Measurements from ENCODE around the gene TEKTIP1. TPM values are rescaled to one million over a fixed set of nuclear protein-coding genes. Genes with fewer than 3 reads are reported as not detected.
A peak's percentile ranks its signal among the peaks of the same experiment; 100 is the strongest.

TEKTIP1 gene
- total and polyA plus RNA-seq, 2 donors from 2014 or later, result 1.2 to 9.2 TPM

- intact Hi-C loops (cut with DNase I), result no loop called here
- no peak for FAIRE-seq
- no peak overlapping the region for H3K4me3 ChIP-seq (ENCODE audit: low read length in 3 of 3)
- no peak overlapping the region for H3K9ac ChIP-seq (ENCODE audit: low read length in 3 of 3)
- DNase-seq, result no peak
- H3K27ac ChIP-seq (ENCODE audit: low read depth in 2 of 2, low read length in 2 of 2), result peak overlapping the region in 1 of 2 donors; percentile 52
- no peaks in the 10 kb centered on the region for H3K4me1 ChIP-seq (ENCODE audit: control insufficient read depth in 2 of 3, insufficient read depth in 2 of 3, low read depth in 1 of 3, low read length in 3 of 3)
- no peak for TF ChIP-seq CTCF (IDR thresholded peaks at IDR 0.05; ENCODE audit: borderline replicate concordance, extremely low read depth, insufficient read depth)
- no peaks in the 10 kb centered on the region for H3K27me3 ChIP-seq (ENCODE audit: control insufficient read depth, insufficient read depth, low read length)
- no peaks in the 10 kb centered on the region for H3K9me3 ChIP-seq (ENCODE audit: control insufficient read depth in 2 of 3, insufficient read depth in 1 of 3, low read length in 3 of 3)
- no peaks in the 10 kb centered on the region for H3K36me3 ChIP-seq (ENCODE audit: control insufficient read depth in 2 of 3, insufficient read depth in 3 of 3, low read length in 3 of 3)
Observed at GRCh38 chr19:3591876-3592613, 53.1 kb downstream of the TEKTIP1 start.

- FAIRE-seq (no peak), DNase-seq (no peak)
- Histone ChIP-seq H3K9me3 (ENCODE audit: control insufficient read depth in 2 of 3, insufficient read depth in 1 of 3, low read length in 3 of 3) (no peaks in the 10 kb centered on the region), H3K4me1 (ENCODE audit: control insufficient read depth in 2 of 3, insufficient read depth in 2 of 3, low read depth in 1 of 3, low read length in 3 of 3) (no peaks in the 10 kb centered on the region), H3K36me3 (ENCODE audit: control insufficient read depth in 2 of 3, insufficient read depth in 3 of 3, low read length in 3 of 3) (no peaks in the 10 kb centered on the region), H3K27me3 (ENCODE audit: control insufficient read depth, insufficient read depth, low read length) (no peaks in the 10 kb centered on the region), H3K9ac (ENCODE audit: low read length in 3 of 3) (no peak overlapping the region), H3K27ac (ENCODE audit: low read depth in 2 of 2, low read length in 2 of 2) (no peak overlapping the region), H3K4me3 (ENCODE audit: low read length in 3 of 3) (no peak overlapping the region)
- no peak for TF ChIP-seq CTCF (IDR thresholded peaks at IDR 0.05; ENCODE audit: borderline replicate concordance, extremely low read depth, insufficient read depth)
- intact Hi-C loops (cut with DNase I), result no loop called here
Observed at GRCh38 chr19:3593156-3593555, 54.2 kb downstream of the TEKTIP1 start.

Other genes with a start within 250 kb of the TEKTIP1 start
- 173 TPM for gene NFIC, start 172.6 kb upstream of the TEKTIP1 start, total RNA-seq
- gene NFIC, start 172.6 kb upstream of the TEKTIP1 start, polyA plus RNA-seq (ENCODE audit: insufficient read depth, low read depth, low replicate concordance), result 20.3 TPM
- gene SMIM24, start 58.6 kb upstream of the TEKTIP1 start, total RNA-seq, result 49.8 TPM
- 1,108 TPM for gene SMIM24, start 58.6 kb upstream of the TEKTIP1 start, polyA plus RNA-seq (ENCODE audit: insufficient read depth, low read depth, low replicate concordance)
- not detected for gene SMIM44, start 55.7 kb upstream of the TEKTIP1 start, total RNA-seq
- not detected for gene SMIM44, start 55.7 kb upstream of the TEKTIP1 start, polyA plus RNA-seq (ENCODE audit: insufficient read depth, low read depth, low replicate concordance)
- gene DOHH, start 38.5 kb upstream of the TEKTIP1 start, total RNA-seq, result 12.2 TPM
- gene DOHH, start 38.5 kb upstream of the TEKTIP1 start, polyA plus RNA-seq (ENCODE audit: insufficient read depth, low read depth, low replicate concordance), result 20.2 TPM
- 48.0 TPM for gene FZR1, start 32.9 kb upstream of the TEKTIP1 start, total RNA-seq
- 28.4 TPM for gene FZR1, start 32.9 kb upstream of the TEKTIP1 start, polyA plus RNA-seq (ENCODE audit: insufficient read depth, low read depth, low replicate concordance)
- 124 TPM for gene MFSD12, start 18.4 kb downstream of the TEKTIP1 start, total RNA-seq
- gene MFSD12, start 18.4 kb downstream of the TEKTIP1 start, polyA plus RNA-seq (ENCODE audit: insufficient read depth, low read depth, low replicate concordance), result 113 TPM
- 69.7 TPM for gene HMG20B, start 33.8 kb downstream of the TEKTIP1 start, total RNA-seq
- gene HMG20B, start 33.8 kb downstream of the TEKTIP1 start, polyA plus RNA-seq (ENCODE audit: insufficient read depth, low read depth, low replicate concordance), result 82.6 TPM
- gene GIPC3, start 46.3 kb downstream of the TEKTIP1 start, total RNA-seq, result 2.1 TPM
- 2.1 TPM for gene GIPC3, start 46.3 kb downstream of the TEKTIP1 start, polyA plus RNA-seq (ENCODE audit: insufficient read depth, low read depth, low replicate concordance)
- gene TBXA2R, start 67.7 kb downstream of the TEKTIP1 start, total RNA-seq, result 6.7 TPM
- 8.8 TPM for gene TBXA2R, start 67.7 kb downstream of the TEKTIP1 start, polyA plus RNA-seq (ENCODE audit: insufficient read depth, low read depth, low replicate concordance)
- 23.9 TPM for gene CACTIN, start 87.6 kb downstream of the TEKTIP1 start, total RNA-seq
- 11.6 TPM for gene CACTIN, start 87.6 kb downstream of the TEKTIP1 start, polyA plus RNA-seq (ENCODE audit: insufficient read depth, low read depth, low replicate concordance)
- gene PIP5K1C, start 161.3 kb downstream of the TEKTIP1 start, total RNA-seq, result 35.6 TPM
- gene PIP5K1C, start 161.3 kb downstream of the TEKTIP1 start, polyA plus RNA-seq (ENCODE audit: insufficient read depth, low read depth, low replicate concordance), result 11.2 TPM
- 26.5 TPM for gene TJP3, start 169.2 kb downstream of the TEKTIP1 start, total RNA-seq
- 32.5 TPM for gene TJP3, start 169.2 kb downstream of the TEKTIP1 start, polyA plus RNA-seq (ENCODE audit: insufficient read depth, low read depth, low replicate concordance)
- gene APBA3, start 222.5 kb downstream of the TEKTIP1 start, total RNA-seq, result 27.5 TPM
- gene APBA3, start 222.5 kb downstream of the TEKTIP1 start, polyA plus RNA-seq (ENCODE audit: insufficient read depth, low read depth, low replicate concordance), result 17.1 TPM
- 57.6 TPM for gene MRPL54, start 223.5 kb downstream of the TEKTIP1 start, total RNA-seq
- 151 TPM for gene MRPL54, start 223.5 kb downstream of the TEKTIP1 start, polyA plus RNA-seq (ENCODE audit: insufficient read depth, low read depth, low replicate concordance)
- not detected for gene RAX2, start 233.1 kb downstream of the TEKTIP1 start, total RNA-seq
- not detected for gene RAX2, start 233.1 kb downstream of the TEKTIP1 start, polyA plus RNA-seq (ENCODE audit: insufficient read depth, low read depth, low replicate concordance)
- gene MATK, start 247.2 kb downstream of the TEKTIP1 start, total RNA-seq, result 2.7 TPM
- 4.2 TPM for gene MATK, start 247.2 kb downstream of the TEKTIP1 start, polyA plus RNA-seq (ENCODE audit: insufficient read depth, low read depth, low replicate concordance)

Data from kidney (tissue), 14 donors.